Measurements from ENCODE around the gene FAM174C.
A peak's percentile ranks its signal among the peaks of the same experiment; 100 is the strongest.

The FAM174C gene

GRCh38 chr19:1251330-1252220 is 23.8 kb upstream of the FAM174C start:
- DNase-seq = peak; percentile 66

- peak; percentile 88 for DNase-seq
Observed at GRCh38 chr19:1252221-1252820, 23.0 kb upstream of the FAM174C start.

- DNase-seq = peak; percentile 92
Observed at GRCh38 chr19:1252821-1253513, 22.4 kb upstream of the FAM174C start.

- DNase-seq = no peak
Observed at GRCh38 chr19:1253514-1254080, 21.7 kb upstream of the FAM174C start.

- DNase-seq = no peak
Observed at GRCh38 chr19:1254081-1254527, 21.2 kb upstream of the FAM174C start.

- no peak for DNase-seq
Observed at GRCh38 chr19:1254530-1255185, 20.7 kb upstream of the FAM174C start.

- no peak for DNase-seq
Observed at GRCh38 chr19:1255186-1256161, 19.9 kb upstream of the FAM174C start.

- DNase-seq = no peak
Observed at GRCh38 chr19:1256646-1257474, 18.5 kb upstream of the FAM174C start.

GRCh38 chr19:1257475-1258162 is 17.7 kb upstream of the FAM174C start:
- no peak for DNase-seq

- DNase-seq = no peak
Observed at GRCh38 chr19:1258163-1258492, 17.2 kb upstream of the FAM174C start.

GRCh38 chr19:1258707-1259205 is 16.6 kb upstream of the FAM174C start:
- no peak for DNase-seq

GRCh38 chr19:1259206-1259875 is 16.0 kb upstream of the FAM174C start:
- peak; percentile 73 for DNase-seq

GRCh38 chr19:1259876-1260748 is 15.2 kb upstream of the FAM174C start:
- no peak for DNase-seq

GRCh38 chr19:1260749-1261537 is 14.4 kb upstream of the FAM174C start:
- peak; percentile 96 for DNase-seq

- no peak for DNase-seq
Observed at GRCh38 chr19:1261538-1261797, 13.9 kb upstream of the FAM174C start.

GRCh38 chr19:1261798-1262622 is 13.3 kb upstream of the FAM174C start:
- no peak for DNase-seq

GRCh38 chr19:1262623-1263123 is 12.7 kb upstream of the FAM174C start:
- no peak for DNase-seq
